DOHH2 (cell line): ENCODE data around the gene KSR1.

Source experiments
- CTCF ChIP-seq: fragments of 200-600 bp; sonication (generic); IDR thresholded peaks from one replicate; pipeline ENCODE4 v1.5.1; 2014; ENCODE audit warnings: antibody characterized with exemption, mild to moderate bottlenecking, low read depth, low read length; ENCODE audit not compliant: poor library complexity, severe bottlenecking
- EZH2phosphoT487 ChIP-seq: fragments of 200-600 bp; sonication (generic); IDR thresholded peaks from 2 replicates; pipeline ENCODE4 v1.6.1; 2017; ENCODE audit warnings: borderline replicate concordance, mild to moderate bottlenecking, antibody characterized with exemption, low read length, moderate library complexity, mixed read lengths

- TF ChIP-seq CTCF (no peak), EZH2phosphoT487 (no peak)
Observed at GRCh38 chr17:27536781-27537180, 80.5 kb downstream of the KSR1 start.
